CD4-positive, alpha-beta T cell treated with Interleukin-4 for 1 hour (primary cell): Measurements from ENCODE around the gene C1QTNF1.
"Not testable (repeated sequence)": the region's sequence is repeated elsewhere in the genome, so short reads cannot be mapped to it uniquely, and the experiment has no call there.

Source experiments
- DNase-seq, 2 donors: peaks; one replicate each; pipeline ENCODE4 v3.0.0-alpha.2; 2020 to 2022

C1QTNF1 gene

DNA sequence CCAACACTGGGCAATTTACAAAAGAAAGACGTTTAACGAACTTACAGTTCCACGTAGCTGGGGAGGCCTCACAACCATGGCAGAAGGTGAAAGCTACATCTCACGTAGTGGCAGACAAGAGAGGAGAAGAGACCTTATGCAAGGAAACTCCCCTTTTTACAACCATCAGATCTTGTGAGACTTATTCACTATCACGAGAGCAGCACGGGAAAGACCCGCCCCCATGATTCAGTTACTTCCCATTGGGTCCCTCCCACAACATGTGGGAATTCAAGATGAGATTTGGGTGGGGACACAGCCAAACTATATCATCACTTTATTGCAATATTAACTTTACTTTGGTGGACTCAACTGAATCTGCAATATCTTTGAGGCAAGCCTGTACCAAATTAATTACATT, 38.7 kb downstream of the C1QTNF1 start:
- no peak for DNase-seq

DNA sequence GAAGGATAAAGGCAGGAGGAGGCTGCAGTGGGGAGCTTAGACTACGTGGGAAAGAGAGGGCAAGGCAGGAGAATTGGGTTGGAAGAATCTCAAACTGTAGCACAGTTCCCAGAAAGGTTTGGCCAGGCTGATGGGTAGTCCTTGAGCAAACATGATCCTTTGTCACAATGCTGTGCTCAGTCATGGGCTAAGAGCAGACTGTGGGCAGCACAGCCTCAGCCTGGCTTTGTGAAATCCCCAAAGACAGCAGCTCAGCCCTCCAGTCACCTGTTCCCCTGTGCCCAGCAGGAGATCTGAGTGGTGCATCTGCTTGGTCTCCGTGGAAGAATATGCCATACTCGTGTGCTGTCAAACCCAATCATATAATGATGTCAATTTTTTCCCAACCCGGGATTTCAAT, 40.1 kb downstream of the C1QTNF1 start:
- no peak for DNase-seq

DNA sequence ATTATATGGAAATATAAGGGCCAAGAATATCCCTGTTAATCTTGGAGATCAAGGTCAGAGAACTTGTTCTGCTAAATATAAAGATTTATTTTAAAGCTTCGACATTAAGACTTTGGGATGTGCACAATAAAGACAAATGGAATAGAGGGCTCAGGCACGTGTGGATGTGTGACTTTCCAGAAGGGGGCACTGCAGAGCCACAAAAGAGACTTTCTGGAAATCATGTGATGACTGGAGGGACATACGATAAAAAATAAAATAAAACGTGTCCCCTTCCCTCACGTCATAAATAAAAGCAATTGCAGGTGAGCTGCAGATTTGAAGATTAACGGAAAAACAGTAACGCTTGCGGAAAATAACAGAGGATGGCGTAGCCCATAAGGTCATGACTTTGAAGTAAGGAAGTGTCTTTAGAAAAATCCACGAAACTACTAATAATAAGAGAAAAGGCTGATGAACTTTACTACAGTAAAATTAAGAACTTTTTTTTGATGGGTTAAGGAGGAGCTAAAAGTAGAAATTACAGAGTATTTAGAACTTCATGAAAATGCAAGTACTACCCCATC, 41.2 kb downstream of the C1QTNF1 start:
- DNase-seq: peak; percentile 59 to 72

DNA sequence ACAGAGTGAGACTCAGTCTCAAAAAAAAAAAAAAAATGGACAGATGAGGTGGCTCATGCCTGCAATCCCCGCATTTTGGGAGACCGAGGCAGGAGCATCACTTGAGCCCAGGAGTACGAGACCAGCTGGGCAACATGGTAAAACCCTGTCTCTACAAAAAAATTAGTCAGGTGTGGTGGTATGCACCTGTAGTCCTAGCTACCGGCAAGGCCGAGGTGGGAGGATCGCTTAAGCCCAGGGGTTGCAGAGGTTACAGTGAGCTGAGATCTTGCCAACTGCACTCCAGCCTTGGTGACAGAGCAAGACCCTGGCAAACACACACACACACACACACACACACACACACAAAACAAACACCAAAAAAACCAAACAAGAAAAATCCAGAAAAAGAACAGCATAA, 43.0 kb downstream of the C1QTNF1 start:
- DNase-seq: no peak

DNA sequence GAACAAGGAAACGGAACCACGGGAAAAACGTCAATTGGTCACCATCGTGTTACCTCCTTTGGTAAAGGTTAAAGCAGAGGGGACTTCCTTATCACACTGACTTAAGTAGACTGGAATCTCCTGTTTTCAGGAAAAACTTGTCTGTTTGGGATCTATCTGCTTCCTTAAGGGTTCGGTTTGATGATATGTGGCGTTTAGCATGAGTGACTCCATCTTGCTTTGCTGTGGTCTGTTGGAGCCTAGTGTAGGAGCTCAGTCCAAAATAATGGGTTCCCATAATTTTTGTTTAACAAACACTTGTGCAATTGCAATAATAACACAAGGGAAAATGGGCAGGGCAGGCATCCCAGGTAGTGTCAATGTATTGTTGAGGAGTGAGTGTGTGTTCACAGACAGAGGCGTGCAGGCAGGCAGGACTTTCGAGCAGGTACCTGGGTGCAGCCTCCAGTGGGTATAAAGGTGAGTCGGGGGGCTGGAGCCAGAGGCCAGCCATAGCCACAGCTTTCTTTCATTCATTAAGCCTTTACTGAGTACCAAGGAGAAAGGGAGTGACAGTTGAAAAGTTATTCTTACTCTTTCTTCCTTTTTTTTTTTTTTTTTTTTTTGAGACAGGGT, 46.4 kb downstream of the C1QTNF1 start:
- no peak for DNase-seq

DNA sequence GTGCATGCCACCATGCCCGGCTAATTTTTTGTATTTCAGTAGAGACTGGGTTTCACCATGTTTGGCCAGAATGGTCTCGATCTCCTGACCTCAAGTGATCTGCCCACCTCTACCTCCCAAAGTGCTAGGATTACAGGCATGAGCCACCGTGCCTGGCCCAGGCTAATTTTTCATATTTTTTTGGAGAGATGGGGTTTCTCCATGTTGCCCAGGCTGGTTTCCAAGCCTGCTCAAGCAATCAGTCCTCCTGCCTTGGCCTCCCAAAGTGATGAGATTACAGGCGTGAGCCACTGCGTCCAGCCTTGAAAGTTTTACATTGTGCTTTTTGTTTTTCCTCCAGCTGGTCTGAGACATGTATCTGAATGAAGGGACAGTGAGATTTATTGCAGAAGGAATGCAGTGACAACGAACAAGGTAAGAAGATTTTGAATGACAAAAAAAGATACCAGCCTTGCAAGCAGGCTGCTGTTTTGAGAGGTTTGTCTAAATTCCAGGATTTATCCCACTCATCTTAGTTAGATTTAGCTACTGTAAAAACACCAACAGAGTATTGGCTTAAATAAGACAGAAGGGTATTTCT, 47.3 kb downstream of the C1QTNF1 start:
- no peak for DNase-seq

DNA sequence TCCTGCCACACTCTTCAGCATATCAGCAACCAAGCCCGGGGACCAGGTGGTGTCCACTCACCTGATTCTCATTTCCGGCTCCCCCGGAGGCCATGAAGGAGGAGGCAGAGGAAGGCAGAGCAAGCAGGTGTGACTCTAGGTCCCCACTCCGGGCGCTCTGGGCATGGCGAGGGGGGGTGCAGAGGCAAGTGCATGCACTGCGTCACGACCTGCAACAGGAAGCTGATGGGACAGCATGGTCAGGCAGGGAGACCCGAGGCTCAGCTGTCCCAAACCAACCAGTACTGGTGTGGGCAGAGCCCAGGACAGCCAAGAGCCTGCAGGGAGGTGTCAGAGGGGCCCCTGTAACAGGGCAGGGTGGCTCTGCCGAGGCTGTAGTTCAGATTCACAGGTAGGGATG, 48.6 kb downstream of the C1QTNF1 start:
- DNase-seq: no peak

DNA sequence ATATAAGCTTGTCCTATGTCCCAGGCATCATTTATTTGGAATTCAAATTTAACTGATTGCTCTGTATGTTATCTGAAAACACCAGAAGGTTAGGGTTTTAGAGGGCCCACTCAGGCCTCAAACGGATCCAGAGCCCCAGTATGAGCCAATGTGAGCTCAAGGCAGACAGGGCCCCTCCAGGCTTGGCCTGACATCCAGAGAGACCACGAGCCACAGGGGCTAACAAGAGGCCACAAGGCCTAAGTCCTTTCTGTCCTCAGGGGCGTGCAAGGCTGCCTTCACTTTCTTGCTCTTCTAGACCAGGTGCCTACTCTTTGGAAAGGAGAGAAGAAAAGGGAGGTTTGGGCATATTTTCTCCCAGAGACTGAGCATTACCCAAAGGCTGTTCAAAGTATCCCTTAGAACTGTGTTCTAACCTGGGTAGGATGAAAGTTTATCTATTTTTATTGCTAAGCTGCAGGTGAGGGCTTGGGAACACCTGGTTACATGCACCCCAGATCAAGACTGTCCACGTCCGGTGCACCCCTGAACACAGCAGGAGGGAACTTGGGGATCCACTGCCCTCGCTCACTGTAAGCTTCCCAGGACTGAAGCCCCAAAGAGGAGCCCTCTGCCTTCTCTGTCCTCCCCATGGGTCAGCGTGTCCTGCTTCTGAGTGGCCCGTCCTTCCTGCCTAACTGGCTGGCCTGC, 49.2 kb downstream of the C1QTNF1 start:
- no peak for DNase-seq

DNA sequence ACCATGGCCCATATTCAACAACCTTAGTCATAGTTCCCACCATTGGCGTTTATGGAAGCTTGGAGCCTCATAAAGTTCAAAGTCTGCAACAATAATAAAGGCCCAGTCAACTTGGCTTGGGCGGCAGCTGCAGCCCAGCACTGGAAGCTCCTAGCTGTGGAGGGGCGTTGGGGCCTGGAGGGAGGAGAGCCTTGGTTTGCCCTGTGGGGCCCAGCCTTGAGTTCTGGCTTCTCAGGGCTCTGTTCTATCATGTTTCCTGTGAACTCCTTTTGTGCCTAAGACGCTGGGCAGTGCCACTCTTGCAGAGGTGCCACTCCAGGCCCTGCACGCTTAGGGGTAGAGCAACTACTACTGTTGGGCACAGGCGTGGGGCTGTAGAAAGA, 49.7 kb downstream of the C1QTNF1 start:
- no peak for DNase-seq

DNA sequence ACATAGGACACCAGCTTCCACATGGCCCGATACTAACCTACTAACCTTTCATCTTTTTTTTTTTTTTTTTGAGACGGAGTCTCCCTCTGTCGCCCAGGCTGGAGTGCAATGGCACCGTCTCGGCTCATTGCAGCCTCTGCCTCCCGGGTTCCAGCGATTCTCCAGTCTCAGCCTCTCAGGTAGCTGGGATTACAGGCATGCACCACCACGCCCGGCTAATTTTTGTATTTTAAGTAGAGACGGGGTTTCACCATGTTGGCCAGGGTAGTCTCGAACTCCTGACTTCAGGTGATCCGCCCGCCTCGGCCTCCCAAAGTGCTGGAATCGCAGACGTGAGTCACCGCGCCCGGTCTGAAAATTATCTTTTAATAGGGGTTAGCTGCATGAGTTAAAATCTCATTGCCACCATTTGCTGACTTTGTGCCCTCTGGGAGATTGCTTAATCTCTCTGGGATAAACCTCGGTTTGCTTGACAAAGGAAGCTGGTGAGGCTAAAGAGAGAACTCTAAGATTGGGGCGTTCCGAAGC, 50.2 kb downstream of the C1QTNF1 start:
- DNase-seq: not testable (repeated sequence)

DNA sequence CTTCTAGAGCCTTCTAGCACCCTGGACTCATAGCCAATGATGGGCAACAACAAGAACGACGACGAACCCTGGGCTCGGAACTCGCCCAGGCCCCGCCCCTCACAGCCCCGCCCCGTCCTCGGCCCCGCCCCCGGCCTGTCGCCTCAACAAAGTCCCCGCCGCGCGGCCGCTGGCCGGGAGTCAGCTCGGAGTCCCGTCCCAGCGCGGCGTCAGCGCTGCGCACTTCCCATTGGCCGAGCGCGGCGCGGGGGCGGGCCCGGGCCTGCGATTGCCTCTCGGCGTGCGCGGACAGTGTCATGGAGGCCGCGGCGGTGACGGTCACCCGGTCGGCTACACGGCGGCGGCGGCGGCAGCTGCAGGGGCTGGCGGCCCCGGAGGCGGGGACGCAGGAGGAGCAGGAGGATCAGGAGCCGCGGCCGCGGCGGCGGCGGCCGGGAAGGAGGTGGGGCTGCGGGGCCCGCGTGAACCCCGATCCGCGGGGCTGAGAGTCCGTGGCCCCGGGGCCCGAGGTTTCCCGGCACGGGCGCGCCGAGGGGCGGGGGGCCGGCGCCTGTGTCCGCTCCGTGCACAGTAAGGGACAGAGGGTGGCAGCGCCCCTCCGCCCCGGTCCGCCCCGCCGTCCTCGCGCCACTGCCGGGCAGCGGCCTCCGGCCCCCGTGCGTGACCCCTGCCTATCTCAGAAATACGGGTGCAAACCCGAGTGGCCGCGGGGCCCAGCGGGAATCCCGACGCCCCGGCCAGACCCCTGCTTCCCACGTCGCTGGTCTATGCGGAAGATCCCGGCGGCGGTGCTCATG, 50.9 kb downstream of the C1QTNF1 start, which contains the start of gene ENGASE:
Gene ENGASE (plus strand): TSS at position 176 of the 797 bp plus-strand sequence. CDS start 121 bp downstream, at position 297.
- peak; percentile 94 for DNase-seq

DNA sequence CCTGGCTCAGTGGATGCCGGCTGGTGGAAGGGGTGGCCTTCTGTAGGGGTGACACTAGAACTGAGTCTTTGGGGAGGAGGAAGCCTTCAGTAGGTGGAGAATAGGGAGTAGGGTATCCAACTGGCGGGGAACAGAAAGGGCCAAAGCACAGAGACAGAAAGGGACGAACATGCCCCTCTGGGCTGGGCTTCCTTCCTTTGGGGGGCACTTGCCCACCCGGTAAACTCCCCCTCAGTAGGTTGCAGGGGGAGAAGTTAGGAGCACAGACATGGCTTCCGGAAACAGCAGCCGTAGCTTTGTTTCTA, 51.4 kb downstream of the C1QTNF1 start:
- DNase-seq: peak in 1 of 2 donors; percentile 25

DNA sequence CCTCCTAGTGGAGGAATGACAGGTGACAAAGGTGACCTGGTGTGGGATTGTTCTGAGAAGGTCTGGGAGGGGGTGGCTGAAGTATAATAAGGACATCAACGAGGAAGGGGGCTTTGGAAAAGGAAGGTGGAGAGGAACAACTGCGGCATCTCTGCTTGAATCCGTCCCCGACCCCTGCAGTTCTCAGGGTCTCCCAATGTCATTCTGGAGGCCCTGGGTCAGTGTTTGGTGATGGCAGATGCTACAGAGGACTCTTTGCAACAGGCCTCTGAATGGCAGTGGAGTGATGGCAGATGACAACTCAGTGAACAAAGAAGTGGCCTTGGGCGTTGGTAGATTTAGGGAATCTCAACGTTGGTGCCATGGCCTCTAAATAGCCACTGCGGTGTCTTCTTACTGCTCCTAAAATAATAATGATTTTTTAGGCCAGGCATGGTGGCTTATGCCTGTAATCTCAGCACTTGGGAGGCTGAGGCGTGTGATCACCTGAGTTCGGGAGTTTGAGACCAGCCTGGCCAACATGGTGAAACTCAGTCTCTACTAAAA, 52.0 kb downstream of the C1QTNF1 start:
- DNase-seq: no peak

DNA sequence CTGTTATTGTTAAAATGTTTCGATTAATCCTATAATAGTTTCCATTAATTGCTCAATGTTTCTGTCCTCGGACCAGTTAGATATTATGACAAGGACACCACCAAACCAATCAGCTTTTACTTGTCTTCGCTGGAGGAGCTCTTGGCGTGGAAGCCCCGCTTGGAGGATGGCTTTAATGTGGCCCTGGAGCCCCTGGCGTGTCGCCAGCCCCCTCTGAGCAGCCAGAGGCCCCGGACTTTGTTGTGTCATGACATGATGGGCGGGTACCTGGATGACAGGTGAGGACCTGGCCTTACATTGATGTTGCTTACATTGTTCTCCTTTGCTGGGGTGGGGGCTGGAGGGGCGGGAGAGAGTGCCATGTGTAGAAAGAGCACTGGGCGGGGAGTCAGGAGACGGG, 53.6 kb downstream of the C1QTNF1 start:
- no peak for DNase-seq

DNA sequence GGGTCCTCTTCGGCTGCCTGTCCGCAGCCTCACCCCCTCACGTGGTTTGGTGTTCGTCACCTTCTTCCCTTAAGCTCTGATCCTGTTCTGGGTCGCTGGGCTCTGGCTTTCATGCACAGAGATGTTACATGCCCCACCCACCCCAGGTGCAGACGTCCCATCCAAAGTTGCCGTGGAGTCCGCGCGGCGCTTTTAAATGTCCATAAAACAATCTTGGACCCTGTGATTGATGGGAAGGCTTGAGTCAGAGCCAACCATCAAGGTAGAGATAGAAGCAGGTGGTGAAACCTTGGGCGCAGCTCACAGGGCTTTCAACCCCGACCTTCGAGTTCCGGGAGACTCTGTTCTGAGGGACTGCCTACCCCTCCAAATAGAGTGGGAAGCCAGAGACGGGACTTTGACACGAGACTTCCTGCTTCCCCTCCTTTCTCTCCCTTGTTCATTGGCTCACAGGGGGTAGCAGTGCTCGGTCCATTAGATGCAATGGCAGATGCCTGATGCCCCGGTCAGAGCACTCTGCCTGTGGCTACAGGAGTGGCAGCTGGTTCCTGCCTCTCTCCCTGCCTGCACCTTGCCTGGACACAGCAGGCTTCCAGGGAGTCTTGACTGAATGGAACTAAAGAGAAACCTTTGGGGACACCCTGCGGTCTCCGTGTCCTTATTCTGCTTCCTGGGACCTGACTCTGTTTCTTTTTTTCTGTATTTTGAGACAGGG, 54.7 kb downstream of the C1QTNF1 start:
- no peak for DNase-seq

DNA sequence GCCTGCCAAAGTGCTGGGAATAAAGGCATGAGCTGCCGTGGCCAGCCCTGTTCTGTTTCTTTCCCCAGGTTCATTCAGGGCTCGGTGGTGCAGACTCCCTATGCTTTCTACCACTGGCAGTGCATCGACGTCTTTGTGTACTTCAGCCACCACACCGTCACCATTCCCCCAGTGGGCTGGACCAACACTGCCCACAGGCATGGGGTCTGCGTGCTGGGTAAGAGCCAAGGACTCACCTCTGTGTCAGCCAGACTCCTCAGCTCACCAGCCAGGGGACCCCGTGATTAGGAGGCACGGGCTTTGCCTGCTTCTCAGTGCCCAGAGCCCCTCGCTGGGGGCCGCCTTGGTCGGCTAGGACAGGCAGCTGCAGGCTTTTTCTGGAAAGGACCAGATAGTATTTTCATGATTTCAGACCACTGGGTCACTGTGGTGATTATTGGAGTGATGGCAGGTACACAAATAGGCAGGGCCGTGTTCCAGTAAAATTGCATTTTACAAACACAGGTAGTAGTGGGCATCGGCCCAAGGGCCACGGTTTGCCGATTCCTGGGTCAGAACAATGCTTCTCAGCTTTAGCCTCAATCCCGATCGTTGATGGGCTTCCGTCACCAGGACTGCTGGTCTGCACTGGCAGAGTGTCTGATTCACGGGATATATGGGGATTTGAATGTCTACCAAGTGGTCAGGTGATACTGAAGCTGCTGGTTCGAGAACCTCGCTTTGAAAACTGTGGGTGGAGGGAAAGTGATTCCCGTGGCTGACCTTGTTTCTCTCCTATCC, 55.6 kb downstream of the C1QTNF1 start:
- DNase-seq: no peak

DNA sequence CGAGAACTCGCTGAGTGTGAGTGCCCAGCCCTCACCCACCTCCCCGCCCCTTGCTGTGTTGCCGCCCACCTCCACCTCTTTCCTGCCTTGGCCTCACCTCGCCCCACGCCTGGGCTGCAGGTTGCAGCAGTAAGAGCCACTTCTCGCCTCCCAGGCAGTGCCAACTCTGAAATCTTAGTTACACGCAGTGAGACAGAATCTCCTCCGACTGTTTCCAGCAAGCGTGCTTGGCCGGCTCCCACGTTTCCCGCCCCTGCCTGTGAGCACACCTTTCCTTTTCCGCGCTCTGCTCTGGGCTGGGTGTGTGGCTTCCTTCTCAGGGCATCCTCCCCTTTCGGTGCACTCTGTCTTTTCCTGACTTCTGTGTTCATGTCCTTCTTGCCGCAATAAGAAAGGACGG, 56.4 kb downstream of the C1QTNF1 start:
- DNase-seq: no peak

DNA sequence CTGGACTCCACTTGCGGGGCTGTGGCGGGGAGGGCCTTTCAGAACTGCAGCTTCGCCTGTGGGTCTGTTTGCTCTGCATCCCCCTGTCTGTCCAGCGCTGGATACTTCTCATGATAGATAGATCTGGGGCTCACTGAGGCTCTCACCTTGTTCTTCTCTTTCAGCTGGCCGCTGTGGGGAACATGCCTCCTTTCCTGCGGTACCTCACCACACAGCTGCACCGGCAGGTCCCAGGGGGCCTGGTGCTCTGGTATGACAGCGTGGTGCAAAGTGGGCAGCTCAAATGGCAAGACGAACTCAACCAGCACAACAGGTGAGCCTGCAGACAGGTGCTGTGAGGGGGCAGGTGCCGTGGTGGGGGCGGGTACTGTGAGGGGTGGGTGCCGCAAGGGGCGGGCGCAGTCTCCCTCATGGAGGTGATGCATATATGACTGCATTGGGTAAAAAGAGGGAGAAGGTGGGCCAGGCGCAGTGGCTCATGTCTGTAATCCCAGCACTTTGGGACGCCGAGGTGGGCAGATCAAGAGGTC, 56.9 kb downstream of the C1QTNF1 start:
- no peak for DNase-seq

DNA sequence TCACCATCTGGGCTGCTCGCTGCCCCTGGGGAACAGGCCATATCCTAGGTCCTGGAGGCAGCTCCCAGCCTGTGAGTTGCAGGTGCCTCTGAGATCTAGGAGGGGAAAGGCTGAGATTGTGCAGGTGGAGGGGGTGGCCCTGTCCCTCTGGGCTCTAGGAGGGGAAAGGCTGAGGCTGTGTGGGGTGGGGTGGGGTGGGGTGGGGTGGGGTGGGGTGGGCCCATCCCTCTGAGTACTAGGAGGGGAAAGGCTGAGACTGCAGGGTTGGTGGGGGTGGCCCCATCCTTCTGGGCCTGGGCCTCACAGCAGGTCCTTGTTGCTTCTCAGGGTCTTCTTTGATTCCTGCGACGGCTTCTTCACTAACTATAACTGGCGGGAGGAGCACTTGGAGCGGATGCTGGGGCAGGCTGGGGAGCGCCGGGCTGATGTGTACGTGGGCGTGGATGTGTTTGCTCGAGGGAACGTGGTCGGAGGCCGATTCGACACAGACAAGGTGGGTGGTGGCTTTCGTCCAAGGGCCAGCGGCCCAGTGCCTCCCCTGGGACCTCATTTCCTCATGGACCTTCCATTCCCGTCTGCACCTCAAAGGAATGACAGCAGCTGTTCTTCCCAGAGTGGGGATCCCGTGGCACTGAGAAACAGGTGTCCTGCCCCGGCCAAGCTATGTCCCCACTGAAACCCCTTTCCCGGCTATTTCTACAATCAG, 57.8 kb downstream of the C1QTNF1 start:
- DNase-seq: no peak
